GM12878 (cell line): ENCODE data around the gene PPP4R4. TPM values are rescaled to one million over a fixed set of nuclear protein-coding genes. Genes with fewer than 3 reads are reported as not detected.
A peak's percentile ranks its signal among the peaks of the same experiment; 100 is the strongest.

Source experiments
- ATAC-seq: fragments of 200-7000 bp; cut with Tn5 transposase; 3 replicates; pipeline ENCODE4 v1.9.1; 2020; ENCODE audit warnings: mild to moderate bottlenecking, moderate library complexity
- BruUV-seq: library from RNA; stranded (reverse); fragments of 400-500 nt; replicated peaks from 2 replicates; lab custom pipeline; 2021; lab: Mats Ljungman, UMichigan
- CTCF ChIA-PET: fragments of 300-600 bp; sonication (Branson Sonifier 250); formaldehyde crosslinking; extraction: SDS; loops from one replicate; lab custom pipeline; 2021; ENCODE audit warnings: inconsistent platforms; lab: Yijun Ruan, JAX
- POLR2A ChIA-PET: fragments of 350-600 bp; formaldehyde crosslinking; extraction: SDS; loops from one replicate; lab custom pipeline; 2021; ENCODE audit warnings: inconsistent platforms; lab: Charles Lee
- RAD21 ChIA-PET: fragments of 300-600 bp; sonication (Branson Sonifier 250); formaldehyde crosslinking; loops from one replicate; lab custom pipeline; 2023; ENCODE audit warnings: antibody characterized with exemption; ENCODE audit not compliant: unreplicated experiment; lab: Charles Lee
- SMC1A ChIA-PET: fragments of 300-600 bp; sonication (Branson Sonifier 250); formaldehyde crosslinking; loops from one replicate; lab custom pipeline; 2023; ENCODE audit not compliant: unreplicated experiment, uncharacterized antibody; lab: Charles Lee
- DNase-seq: peaks from one replicate; pipeline ENCODE4 v3.0.0-alpha.2; 2011; ENCODE audit warnings: low read depth, low spot score
- FAIRE-seq: peaks from 3 replicates; lab custom pipeline; 2011; peaks lifted over from hg19 to GRCh38; lab: Jason Lieb, UNC
- H2AFZ ChIP-seq: 2 replicates; pipeline ENCODE4 v1.6.0; 2011; ENCODE audit warnings: low read depth, low read length, control low read depth; ENCODE audit not compliant: control insufficient read depth
- H3K27ac ChIP-seq: 2 replicates; pipeline ENCODE4 v1.5.1; 2011; ENCODE audit warnings: control low read depth; ENCODE audit not compliant: control insufficient read depth, insufficient read depth
- H3K27me3 ChIP-seq, 2 experiments: replicated peaks in 1 of 2; 2 replicates each; pipeline versions ENCODE4 v1.6.0 to v1.6.1; 2011; ENCODE audit warnings: low read length in 1 of 2; ENCODE audit not compliant: control insufficient read depth in 2 of 2, insufficient read depth in 2 of 2
- H3K36me3 ChIP-seq, 2 experiments: 2 replicates each; pipeline ENCODE4 v1.5.1; 2011; ENCODE audit warnings: low read length in 1 of 2; ENCODE audit not compliant: control insufficient read depth in 2 of 2, insufficient read depth in 2 of 2
- H3K4me1 ChIP-seq: 2 replicates; pipeline ENCODE4 v1.6.1; 2011; ENCODE audit warnings: mild to moderate bottlenecking, low read length, moderate library complexity, mixed read lengths; ENCODE audit not compliant: control insufficient read depth, insufficient read depth
- H3K4me2 ChIP-seq: 2 replicates; pipeline ENCODE4 v1.6.0; 2011; ENCODE audit warnings: control low read depth; ENCODE audit not compliant: control insufficient read depth, insufficient read depth
- H3K4me3 ChIP-seq: fragments of 200-600 bp; sonication (generic); 2 replicates; pipeline ENCODE4 v1.5.1; 2016
- H3K79me2 ChIP-seq: 2 replicates; pipeline ENCODE4 v1.6.0; 2011; ENCODE audit warnings: low read length; ENCODE audit not compliant: control insufficient read depth, insufficient read depth
- H3K9ac ChIP-seq: 2 replicates; pipeline ENCODE4 v1.8.0; 2011; ENCODE audit warnings: low read length, control low read depth, mixed read lengths; ENCODE audit not compliant: control insufficient read depth, insufficient read depth
- H3K9me3 ChIP-seq: replicated peaks from 3 replicates; pipeline ENCODE4 v1.5.1; 2011; ENCODE audit warnings: mild to moderate bottlenecking, low read length; ENCODE audit not compliant: control insufficient read depth, insufficient read depth
- H4K20me1 ChIP-seq: 2 replicates; pipeline ENCODE4 v1.6.0; 2011; ENCODE audit not compliant: control insufficient read depth, insufficient read depth
- ASH2L ChIP-seq: fragments of 300-600, 200-600 bp; sonication (generic); IDR thresholded peaks from 2 replicates; pipeline ENCODE4 v1.6.1; 2017; ENCODE audit warnings: low read depth, mild to moderate bottlenecking, borderline replicate concordance
- FOS ChIP-seq: IDR thresholded peaks from 3 replicates; pipeline ENCODE4 v1.6.1; 2011; ENCODE audit warnings: borderline replicate concordance; ENCODE audit not compliant: insufficient read length; ENCODE audit errors: extremely low read depth
- IRF4 ChIP-seq: IDR thresholded peaks from 2 replicates; pipeline ENCODE4 v1.6.1; 2011; ENCODE audit warnings: low read depth, low read length
- MTA3 ChIP-seq: IDR thresholded peaks from 2 replicates; pipeline ENCODE4 v1.6.1; 2012; ENCODE audit warnings: low read length, inconsistent platforms, borderline replicate concordance
- NFYB ChIP-seq: IDR thresholded peaks from 2 replicates; pipeline ENCODE4 v1.6.1; 2011; ENCODE audit warnings: low read depth, mild to moderate bottlenecking, low read length, improper control_type of control experiment, moderate library complexity; ENCODE audit not compliant: insufficient read depth
- PAX5 ChIP-seq: IDR thresholded peaks from 2 replicates; pipeline ENCODE4 v1.6.1; 2011; ENCODE audit warnings: low read depth, low read length, borderline replicate concordance
- PML ChIP-seq: IDR thresholded peaks from 2 replicates; pipeline ENCODE4 v1.6.1; 2012; ENCODE audit warnings: low read length, inconsistent platforms
- POU2F2 ChIP-seq: IDR thresholded peaks from 3 replicates; pipeline ENCODE4 v1.6.1; 2011; ENCODE audit warnings: low read depth, mild to moderate bottlenecking, low read length, borderline replicate concordance
- RUNX3 ChIP-seq: IDR thresholded peaks from 2 replicates; pipeline ENCODE4 v1.6.1; 2012; ENCODE audit warnings: low read length, inconsistent platforms
- SMAD5 ChIP-seq: IDR thresholded peaks from 2 replicates; pipeline ENCODE4 v1.6.1; 2016; ENCODE audit warnings: antibody characterized with exemption, low read depth
- SPI1 ChIP-seq: IDR thresholded peaks from 2 replicates; pipeline ENCODE4 v1.6.1; 2011; ENCODE audit warnings: low read depth, mild to moderate bottlenecking, low read length, moderate library complexity, borderline replicate concordance; ENCODE audit not compliant: insufficient read depth
- ZBED1 ChIP-seq: IDR thresholded peaks from 2 replicates; pipeline ENCODE4 v1.6.1; 2016; ENCODE audit warnings: borderline replicate concordance
- ZNF24 ChIP-seq: fragments of 450-650 bp; IDR thresholded peaks from 2 replicates; pipeline ENCODE4 v1.6.1; 2017; ENCODE audit warnings: antibody characterized with exemption, mild to moderate bottlenecking
- ZNF622 ChIP-seq: fragments of 450-650 bp; IDR thresholded peaks from 2 replicates; pipeline ENCODE4 v1.6.1; 2017; ENCODE audit warnings: mild to moderate bottlenecking, inconsistent platforms
- WGBS: methylation state at CpG from one replicate; pipeline ENCODE4 v1.1.6; 2016; ENCODE audit warnings: low lambda C conversion rate; ENCODE audit not compliant: insufficient replicate concordance, insufficient coverage; ENCODE audit errors: missing lambda C conversion rate; 5-methylcytosine and 5-hydroxymethylcytosine counted together
- in situ Hi-C: fragments of 300-500 bp; cut with MboI; formaldehyde crosslinking; loops from 9 replicates; pipeline ENCODE4 v1.14.3; 2018; ENCODE audit warnings: mixed read lengths
- intact Hi-C: fragments of 100-400 bp; cut with micrococcal nuclease; formaldehyde crosslinking; loops from one replicate; pipeline ENCODE4 v1.14.2; 2022; ENCODE audit not compliant: unreplicated experiment
- polyA plus RNA-seq, 11 experiments: library from polyadenylated mRNA; depleted of rRNA in 4 of 11; unstranded in 6 of 11; stranded (reverse) in 5 of 11; fragments of >200 nt; fragmentation: Nextera tagmentation in 4 of 11; fragmentation: Illumina TruSeq in 1 of 11; extraction: Ambion mirVana in 4 of 11; extraction: Trizol in 1 of 11; gene quantifications; 1 replicate in 1 of 11; 2 replicates in 10 of 11; pipeline versions ENCODE4 v1.2.1 to v1.2.3, GENCODE V29; 2011 to 2016; ENCODE audit warnings: inconsistent platforms in 2 of 11, missing spikeins in 2 of 11, low read depth in 1 of 11
- total RNA-seq, 4 experiments: library from RNA; depleted of rRNA in 3 of 4; stranded (reverse); fragments of >200 nt in 3 of 4; fragmentation: Illumina TruSeq in 1 of 4; extraction: Trizol in 1 of 4; gene quantifications; 2 replicates each; pipeline versions ENCODE4 v1.2.1 to v1.2.3, GENCODE V29; 2013 to 2021
- TF ChIP-seq, protein P1 (sequence below): fragments of 450-650 bp; IDR thresholded peaks from 2 replicates; pipeline ENCODE4 v1.6.1; 2014; ENCODE audit warnings: mild to moderate bottlenecking
- TF ChIP-seq, protein P2 (sequence below): fragments of 450-650 bp; formaldehyde crosslinking; IDR thresholded peaks from 2 replicates; pipeline ENCODE4 v1.4.0; 2020; ENCODE audit warnings: mild to moderate bottlenecking, moderate library complexity

Gene PPP4R4
- total and polyA plus RNA-seq, 10 of the 15 experiments (the other 5 are each of a cell fraction or from before 2014, with no cell fraction given), result 0.01 to 0.13 (median 0.08) TPM; not detected in 4

GRCh38 chr14:94237983-94238382, 63.9 kb downstream of the PPP4R4 start:
- RAD21 ChIA-PET, result no interaction called here
- POLR2A ChIA-PET, result no interaction called here
- FAIRE-seq, result no peak
- H3K27me3 ChIP-seq, result no peaks in the 10 kb centered on the region; a peak in 1 of 4 replicates
- no peak overlapping the region for H3K9ac ChIP-seq
- no peaks in the 10 kb centered on the region for H3K9me3 ChIP-seq
- CTCF ChIA-PET, result no interaction called here
- 13% methylated on average over 4 of the region's 4 CpGs for WGBS
- SMC1A ChIA-PET, result no interaction called here
- H3K79me2 ChIP-seq, result no peaks in the 10 kb centered on the region
- in situ Hi-C loops, result no loop called here
- ATAC-seq, result peak; percentile 47
- no peaks in the 10 kb centered on the region for H3K4me1 ChIP-seq
- BruUV-seq, result no TSS peak
- no peak for DNase-seq
- no peaks in the 10 kb centered on the region for H3K36me3 ChIP-seq
- H3K4me3 ChIP-seq, result no peak overlapping the region
- no peak overlapping the region for H3K27ac ChIP-seq
- H3K4me2 ChIP-seq, result no peak overlapping the region
- no peak overlapping the region; the same call in 1 of the 2 replicates for H2AFZ ChIP-seq
- no peaks in the 10 kb centered on the region for H4K20me1 ChIP-seq
- TF ChIP-seq RUNX3 (no peak), ZNF24 (no peak), SMAD5 (no peak), SPI1 (no peak), ZBED1 (no peak), IRF4 (no peak), POU2F2 (no peak), ZNF622 (no peak), PML (no peak), NFYB (no peak), MTA3 (no peak), ASH2L (no peak), FOS (no peak), PAX5 (no peak)
- TF ChIP-seq, protein P1, sequence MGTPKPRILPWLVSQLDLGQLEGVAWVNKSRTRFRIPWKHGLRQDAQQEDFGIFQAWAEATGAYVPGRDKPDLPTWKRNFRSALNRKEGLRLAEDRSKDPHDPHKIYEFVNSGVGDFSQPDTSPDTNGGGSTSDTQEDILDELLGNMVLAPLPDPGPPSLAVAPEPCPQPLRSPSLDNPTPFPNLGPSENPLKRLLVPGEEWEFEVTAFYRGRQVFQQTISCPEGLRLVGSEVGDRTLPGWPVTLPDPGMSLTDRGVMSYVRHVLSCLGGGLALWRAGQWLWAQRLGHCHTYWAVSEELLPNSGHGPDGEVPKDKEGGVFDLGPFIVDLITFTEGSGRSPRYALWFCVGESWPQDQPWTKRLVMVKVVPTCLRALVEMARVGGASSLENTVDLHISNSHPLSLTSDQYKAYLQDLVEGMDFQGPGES, result no peak
- TF ChIP-seq, protein P2, sequence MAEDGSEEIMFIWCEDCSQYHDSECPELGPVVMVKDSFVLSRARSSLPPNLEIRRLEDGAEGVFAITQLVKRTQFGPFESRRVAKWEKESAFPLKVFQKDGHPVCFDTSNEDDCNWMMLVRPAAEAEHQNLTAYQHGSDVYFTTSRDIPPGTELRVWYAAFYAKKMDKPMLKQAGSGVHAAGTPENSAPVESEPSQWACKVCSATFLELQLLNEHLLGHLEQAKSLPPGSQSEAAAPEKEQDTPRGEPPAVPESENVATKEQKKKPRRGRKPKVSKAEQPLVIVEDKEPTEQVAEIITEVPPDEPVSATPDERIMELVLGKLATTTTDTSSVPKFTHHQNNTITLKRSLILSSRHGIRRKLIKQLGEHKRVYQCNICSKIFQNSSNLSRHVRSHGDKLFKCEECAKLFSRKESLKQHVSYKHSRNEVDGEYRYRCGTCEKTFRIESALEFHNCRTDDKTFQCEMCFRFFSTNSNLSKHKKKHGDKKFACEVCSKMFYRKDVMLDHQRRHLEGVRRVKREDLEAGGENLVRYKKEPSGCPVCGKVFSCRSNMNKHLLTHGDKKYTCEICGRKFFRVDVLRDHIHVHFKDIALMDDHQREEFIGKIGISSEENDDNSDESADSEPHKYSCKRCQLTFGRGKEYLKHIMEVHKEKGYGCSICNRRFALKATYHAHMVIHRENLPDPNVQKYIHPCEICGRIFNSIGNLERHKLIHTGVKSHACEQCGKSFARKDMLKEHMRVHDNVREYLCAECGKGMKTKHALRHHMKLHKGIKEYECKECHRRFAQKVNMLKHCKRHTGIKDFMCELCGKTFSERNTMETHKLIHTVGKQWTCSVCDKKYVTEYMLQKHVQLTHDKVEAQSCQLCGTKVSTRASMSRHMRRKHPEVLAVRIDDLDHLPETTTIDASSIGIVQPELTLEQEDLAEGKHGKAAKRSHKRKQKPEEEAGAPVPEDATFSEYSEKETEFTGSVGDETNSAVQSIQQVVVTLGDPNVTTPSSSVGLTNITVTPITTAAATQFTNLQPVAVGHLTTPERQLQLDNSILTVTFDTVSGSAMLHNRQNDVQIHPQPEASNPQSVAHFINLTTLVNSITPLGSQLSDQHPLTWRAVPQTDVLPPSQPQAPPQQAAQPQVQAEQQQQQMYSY, result no peak
- intact Hi-C loops, result no loop called here
